ENCODE measurements around the gene HHATL. TPM values are rescaled to one million over a fixed set of nuclear protein-coding genes. Genes with fewer than 3 reads are reported as not detected.

HHATL gene
- total and polyA plus RNA-seq, 9 donors: 0.12 to 1.3 (median 0.52) TPM; not detected in 5

GRCh38 chr3:42659451-42660130 is 43.0 kb downstream of the HHATL start:
- no peaks in the 10 kb centered on the region for H3K36me3 ChIP-seq
- 68 to 73% (median 70%) methylated on average over 25 of the region's 25 CpGs for WGBS, 3 donors
- no peak overlapping the region for H3K4me3 ChIP-seq
- DNase-seq: peak in 1 of 5 donors; percentile 20
- H3K27me3 ChIP-seq: no peaks in the 10 kb centered on the region
- no peak overlapping the region for H3K27ac ChIP-seq
- intact Hi-C loops (cut with DNase I): loop anchor here in 1 of 4 donors (10.0 kb wide), 1 partner anchor 85 kb away; no protein-coding TSS in a partner anchor
- TF ChIP-seq POLR2A (IDR thresholded peaks at IDR 0.05) (no peak), EP300 (IDR thresholded peaks at IDR 0.05) (no peak)
- TF ChIP-seq, protein P1, sequence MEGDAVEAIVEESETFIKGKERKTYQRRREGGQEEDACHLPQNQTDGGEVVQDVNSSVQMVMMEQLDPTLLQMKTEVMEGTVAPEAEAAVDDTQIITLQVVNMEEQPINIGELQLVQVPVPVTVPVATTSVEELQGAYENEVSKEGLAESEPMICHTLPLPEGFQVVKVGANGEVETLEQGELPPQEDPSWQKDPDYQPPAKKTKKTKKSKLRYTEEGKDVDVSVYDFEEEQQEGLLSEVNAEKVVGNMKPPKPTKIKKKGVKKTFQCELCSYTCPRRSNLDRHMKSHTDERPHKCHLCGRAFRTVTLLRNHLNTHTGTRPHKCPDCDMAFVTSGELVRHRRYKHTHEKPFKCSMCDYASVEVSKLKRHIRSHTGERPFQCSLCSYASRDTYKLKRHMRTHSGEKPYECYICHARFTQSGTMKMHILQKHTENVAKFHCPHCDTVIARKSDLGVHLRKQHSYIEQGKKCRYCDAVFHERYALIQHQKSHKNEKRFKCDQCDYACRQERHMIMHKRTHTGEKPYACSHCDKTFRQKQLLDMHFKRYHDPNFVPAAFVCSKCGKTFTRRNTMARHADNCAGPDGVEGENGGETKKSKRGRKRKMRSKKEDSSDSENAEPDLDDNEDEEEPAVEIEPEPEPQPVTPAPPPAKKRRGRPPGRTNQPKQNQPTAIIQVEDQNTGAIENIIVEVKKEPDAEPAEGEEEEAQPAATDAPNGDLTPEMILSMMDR (IDR thresholded peaks at IDR 0.05): no peak
- H3K4me1 ChIP-seq (ENCODE audit: insufficient read depth): peaks cover 1% of the 10 kb centered on the region
- H3K9me3 ChIP-seq: no peaks in the 10 kb centered on the region

- DNase-seq: peak in 1 of 5 donors; percentile 21
- Histone ChIP-seq H3K4me1 (ENCODE audit: insufficient read depth) (peaks cover 1% of the 10 kb centered on the region), H3K27me3 (no peaks in the 10 kb centered on the region), H3K4me3 (no peak overlapping the region), H3K9me3 (no peaks in the 10 kb centered on the region), H3K27ac (no peak overlapping the region), H3K36me3 (no peaks in the 10 kb centered on the region)
- TF ChIP-seq, protein P1 (IDR thresholded peaks at IDR 0.05): no peak
- TF ChIP-seq POLR2A (IDR thresholded peaks at IDR 0.05) (no peak), EP300 (IDR thresholded peaks at IDR 0.05) (no peak)
- 62 to 70% (median 66%) methylated on average over 22 of the region's 22 CpGs for WGBS, 3 donors
- intact Hi-C loops (cut with DNase I): loop anchor here in 1 of 4 donors (10.0 kb wide), 1 partner anchor 86 kb away; no protein-coding TSS in a partner anchor
These were observed 43.7 kb downstream of the HHATL start for GRCh38 chr3:42658771-42659390.

- H3K36me3 ChIP-seq: no peaks in the 10 kb centered on the region
- peaks cover 3% of the 10 kb centered on the region for H3K4me1 ChIP-seq (ENCODE audit: insufficient read depth)
- H3K27me3 ChIP-seq: no peaks in the 10 kb centered on the region
- TF ChIP-seq POLR2A (IDR thresholded peaks at IDR 0.05) (no peak), EP300 (IDR thresholded peaks at IDR 0.05) (no peak)
- TF ChIP-seq, protein P1 (IDR thresholded peaks at IDR 0.05): no peak
- no peak overlapping the region for H3K4me3 ChIP-seq
- WGBS, 3 donors: 84 to 87% (median 86%) methylated on average over 32 to 34 of the region's 34 CpGs
- H3K27ac ChIP-seq: no peak overlapping the region
- DNase-seq: peak in 3 of 5 donors; percentile 16 to 31 (median 25)
- no peaks in the 10 kb centered on the region for H3K9me3 ChIP-seq
- intact Hi-C loops (cut with DNase I): loop anchor here in 1 of 4 donors (10.0 kb wide), 1 partner anchor 87 kb away; no protein-coding TSS in a partner anchor
These were observed 44.4 kb downstream of the HHATL start for GRCh38 chr3:42658091-42658770.

GRCh38 chr3:42657675-42658074 is 44.9 kb downstream of the HHATL start:
- Histone ChIP-seq H3K27me3 (no peaks in the 10 kb centered on the region), H3K4me1 (ENCODE audit: insufficient read depth) (peaks cover 9% of the 10 kb centered on the region), H3K4me3 (no peak overlapping the region), H3K36me3 (no peaks in the 10 kb centered on the region), H3K9me3 (no peaks in the 10 kb centered on the region), H3K27ac (no peak overlapping the region)
- no peak for DNase-seq
- intact Hi-C loops (cut with DNase I): loop anchor here in 1 of 4 donors (10.0 kb wide), 1 partner anchor 87 kb away; no protein-coding TSS in a partner anchor
- WGBS, 3 donors: 61 to 86% (median 65%) methylated on average over 4 of the region's 4 CpGs
- TF ChIP-seq, protein P1 (IDR thresholded peaks at IDR 0.05): no peak
- TF ChIP-seq POLR2A (IDR thresholded peaks at IDR 0.05) (no peak), EP300 (IDR thresholded peaks at IDR 0.05) (no peak)

Data from ovary (tissue), 9 donors.